ENCODE measurements around the gene DDIT3.

Gene DDIT3

GRCh38 chr12:57551637-57552305, 31.5 kb upstream of the DDIT3 start:
- Histone ChIP-seq H2AFZ (no peak overlapping the region), H3K36me3 (ENCODE audit: control insufficient read depth, insufficient read depth, low read length) (no peaks in the 10 kb centered on the region), H3K79me2 (peaks cover 5% of the 10 kb centered on the region), H3K4me3 (ENCODE audit: low read depth, low read length) (no peak overlapping the region), H3K9ac (no peak overlapping the region), H3K4me1 (peaks cover 4% of the 10 kb centered on the region), H3K27ac (peak overlapping the region; percentile 2), H3K9me3 (ENCODE audit: control insufficient read depth, low read length) (no peaks in the 10 kb centered on the region), H3K27me3 (ENCODE audit: control insufficient read depth, insufficient read depth, low read length) (no peaks in the 10 kb centered on the region), H3K4me2 (ENCODE audit: low read length) (peak overlapping the region; percentile 11)
- TF ChIP-seq CTCF (IDR thresholded peaks at IDR 0.05) = no peak

GRCh38 chr12:57550641-57551549, 30.6 kb upstream of the DDIT3 start:
- no peak overlapping the region for H3K9ac ChIP-seq
- no peaks in the 10 kb centered on the region for H3K9me3 ChIP-seq (ENCODE audit: control insufficient read depth, low read length)
- peak overlapping the region; percentile 96 for H2AFZ ChIP-seq
- H3K27ac ChIP-seq = peak overlapping the region; percentile 2
- H3K4me1 ChIP-seq = peaks cover 7% of the 10 kb centered on the region
- TF ChIP-seq CTCF (IDR thresholded peaks at IDR 0.05) = no peak
- H3K4me3 ChIP-seq (ENCODE audit: low read depth, low read length) = no peak overlapping the region
- H3K79me2 ChIP-seq = peaks cover 14% of the 10 kb centered on the region
- peak overlapping the region; percentile 88 for H3K4me2 ChIP-seq (ENCODE audit: low read length)
- H3K27me3 ChIP-seq (ENCODE audit: control insufficient read depth, insufficient read depth, low read length) = no peaks in the 10 kb centered on the region
- no peaks in the 10 kb centered on the region for H3K36me3 ChIP-seq (ENCODE audit: control insufficient read depth, insufficient read depth, low read length)

GRCh38 chr12:57549909-57550640, 29.8 kb upstream of the DDIT3 start, which contains the start of gene KIF5A:
TSS of gene KIF5A (plus strand) at chr12:57550044. CDS start at chr12:57550272, 228 bp downstream.
- Histone ChIP-seq H3K9ac (no peak within 1 kb of the TSS), H2AFZ (peak within 1 kb of the TSS; percentile 96), H3K27me3 (ENCODE audit: control insufficient read depth, insufficient read depth, low read length) (no peaks in the 10 kb centered on the region), H3K4me1 (peaks cover 13% of the 10 kb centered on the region), H3K4me3 (ENCODE audit: low read depth, low read length) (peak within 1 kb of the TSS; percentile 64), H3K36me3 (ENCODE audit: control insufficient read depth, insufficient read depth, low read length) (no peaks in the 10 kb centered on the region), H3K27ac (peak within 1 kb of the TSS; percentile 8), H3K79me2 (peaks cover 17% of the 10 kb centered on the region), H3K4me2 (ENCODE audit: low read length) (peak within 1 kb of the TSS; percentile 88), H3K9me3 (ENCODE audit: control insufficient read depth, low read length) (no peaks in the 10 kb centered on the region)
- TF ChIP-seq CTCF (IDR thresholded peaks at IDR 0.05) = peak; percentile 40

- Histone ChIP-seq H3K9me3 (ENCODE audit: control insufficient read depth, low read length) (no peaks in the 10 kb centered on the region), H3K4me3 (ENCODE audit: low read depth, low read length) (peak overlapping the region; percentile 64), H3K27me3 (ENCODE audit: control insufficient read depth, insufficient read depth, low read length) (no peaks in the 10 kb centered on the region), H3K27ac (no peak overlapping the region), H2AFZ (peak overlapping the region; percentile 96), H3K4me1 (peaks cover 13% of the 10 kb centered on the region), H3K9ac (no peak overlapping the region), H3K79me2 (peaks cover 19% of the 10 kb centered on the region), H3K4me2 (ENCODE audit: low read length) (peak overlapping the region; percentile 88), H3K36me3 (ENCODE audit: control insufficient read depth, insufficient read depth, low read length) (no peaks in the 10 kb centered on the region)
- no peak for TF ChIP-seq CTCF (IDR thresholded peaks at IDR 0.05)
Measured at GRCh38 chr12:57549203-57549908, 29.0 kb upstream of the DDIT3 start.

Data from parathyroid adenoma (tissue), 2 donors.